Measurements from ENCODE around the gene CHAC1. TPM values are rescaled to one million over a fixed set of nuclear protein-coding genes. Genes with fewer than 3 reads are reported as not detected.
A peak's percentile ranks its signal among the peaks of the same experiment; 100 is the strongest.

The CHAC1 gene
- total RNA-seq, 2 experiments from 2014 or later: 0.42 to 0.47 TPM

GRCh38 chr15:40940296-40940801 lies 12.9 kb upstream of the CHAC1 start:
- POLR2A ChIA-PET: interaction anchor here (2.6 to 4.3 kb wide), 3 partner anchors 11 to 33 kb away, joined by 24 to 55 read pairs (median 49); partner anchors contain the start of genes CHAC1 and DLL4
- no peak overlapping the region for H3K4me3 ChIP-seq (ENCODE audit: low read length)
- Mint-ChIP-seq H3K4me1 (ENCODE audit: low read depth) (peaks cover 31% of the 10 kb centered on the region), H3K27ac (peak overlapping the region; percentile 69), H3K36me3 (ENCODE audit: low read depth) (no peaks in the 10 kb centered on the region), H3K4me3 (peak overlapping the region; percentile 52), H3K9me3 (no peaks in the 10 kb centered on the region), H3K27me3 (no peaks in the 10 kb centered on the region)
- TF ChIP-seq CTCF (IDR thresholded peaks at IDR 0.05): no peak
- no peaks in the 10 kb centered on the region for H3K36me3 ChIP-seq (ENCODE audit: insufficient read depth, low read length)
- peak in 3 of 14 experiments; percentile 22 to 52 (median 42) for DNase-seq
- H3K27me3 ChIP-seq (ENCODE audit: control insufficient read depth in 1 of 2, insufficient read depth in 2 of 2, low read length in 2 of 2): no peaks in the 10 kb centered on the region
- H3K27ac ChIP-seq (ENCODE audit: low read depth in 1 of 2, low read length in 2 of 2): peak overlapping the region; percentile 5 to 18
- no peaks in the 10 kb centered on the region for H3K9me3 ChIP-seq (ENCODE audit: control insufficient read depth in 1 of 2, insufficient read depth in 1 of 2, low read length in 2 of 2)
- peaks cover 38% of the 10 kb centered on the region for H3K4me1 ChIP-seq (ENCODE audit: insufficient read depth, low read length)
- peak; percentile 9 for ATAC-seq (ENCODE audit: poor library complexity)
- intact Hi-C loops (cut with DNase I, micrococcal nuclease): loop anchor here in 1 of 2 experiments (2.0 kb wide), 1 partner anchor 36 kb away; no protein-coding TSS in a partner anchor
- CTCF ChIA-PET: interaction anchor here (1.2 to 4.4 kb wide), 3 partner anchors 11 to 36 kb away, joined by 4 to 43 read pairs (median 37); partner anchors contain the start of genes CHAC1 and DLL4

- intact Hi-C loops (cut with DNase I, micrococcal nuclease): loop anchor here in 1 of 2 experiments (2.0 kb wide), 1 partner anchor 36 kb away; no protein-coding TSS in a partner anchor
- H3K4me1 Mint-ChIP-seq (ENCODE audit: low read depth): peaks cover 31% of the 10 kb centered on the region
- peak overlapping the region; percentile 52 for H3K4me3 Mint-ChIP-seq
- H3K27me3 Mint-ChIP-seq: no peaks in the 10 kb centered on the region
- H3K9me3 Mint-ChIP-seq: no peaks in the 10 kb centered on the region
- no peaks in the 10 kb centered on the region for H3K27me3 ChIP-seq (ENCODE audit: control insufficient read depth in 1 of 2, insufficient read depth in 2 of 2, low read length in 2 of 2)
- peak overlapping the region; percentile 80 for H3K4me3 ChIP-seq (ENCODE audit: low read length)
- ChIA-PET CTCF (interaction anchor here (0.7 to 4.4 kb wide), 9 partner anchors 12 to 173 kb away, joined by 3 to 43 read pairs (median 5); partner anchors contain the start of genes CHAC1, DLL4 and VPS18), POLR2A (interaction anchor here (1.0 to 4.3 kb wide), 8 partner anchors 11 to 175 kb away, joined by 3 to 55 read pairs (median 9); partner anchors contain the start of genes CHAC1, DLL4, INO80 and VPS18)
- H3K9me3 ChIP-seq (ENCODE audit: control insufficient read depth in 1 of 2, insufficient read depth in 1 of 2, low read length in 2 of 2): no peaks in the 10 kb centered on the region
- peaks cover 38% of the 10 kb centered on the region for H3K4me1 ChIP-seq (ENCODE audit: insufficient read depth, low read length)
- TF ChIP-seq CTCF (IDR thresholded peaks at IDR 0.05): no peak
- ATAC-seq (ENCODE audit: poor library complexity): no peak
- H3K36me3 Mint-ChIP-seq (ENCODE audit: low read depth): no peaks in the 10 kb centered on the region
- H3K36me3 ChIP-seq (ENCODE audit: insufficient read depth, low read length): no peaks in the 10 kb centered on the region
- DNase-seq: peak in 1 of 14 experiments; percentile 21
- H3K27ac ChIP-seq (ENCODE audit: low read depth in 1 of 2, low read length in 2 of 2): peak overlapping the region in 1 of 2 donors; percentile 58
- H3K27ac Mint-ChIP-seq: peak overlapping the region; percentile 69
Measured at GRCh38 chr15:40941068-40941527, 12.2 kb upstream of the CHAC1 start.

- ATAC-seq (ENCODE audit: poor library complexity) (peak; percentile 62), DNase-seq (peak; percentile 24 to 85 (median 62))
- Histone ChIP-seq H3K4me3 (ENCODE audit: low read length) (peak overlapping the region; percentile 80), H3K4me1 (ENCODE audit: insufficient read depth, low read length) (peaks cover 38% of the 10 kb centered on the region), H3K9me3 (ENCODE audit: control insufficient read depth in 1 of 2, insufficient read depth in 1 of 2, low read length in 2 of 2) (no peaks in the 10 kb centered on the region), H3K36me3 (ENCODE audit: insufficient read depth, low read length) (no peaks in the 10 kb centered on the region), H3K27me3 (ENCODE audit: control insufficient read depth in 1 of 2, insufficient read depth in 2 of 2, low read length in 2 of 2) (no peaks in the 10 kb centered on the region), H3K27ac (ENCODE audit: low read depth in 1 of 2, low read length in 2 of 2) (peak overlapping the region; percentile 51 to 58)
- no peaks in the 10 kb centered on the region for H3K9me3 Mint-ChIP-seq
- ChIA-PET CTCF (interaction anchor here (0.7 to 4.4 kb wide), 12 partner anchors 11 to 289 kb away, joined by 3 to 43 read pairs (median 4); partner anchors contain the start of genes CHAC1, CHP1, DLL4 and VPS18), POLR2A (interaction anchor here (1.0 to 4.3 kb wide), 10 partner anchors 11 to 290 kb away, joined by 3 to 55 read pairs (median 6); partner anchors contain the start of genes CHAC1, CHP1, DLL4 and INO80)
- peak overlapping the region; percentile 69 for H3K27ac Mint-ChIP-seq
- H3K36me3 Mint-ChIP-seq (ENCODE audit: low read depth): no peaks in the 10 kb centered on the region
- peak overlapping the region; percentile 79 for H3K4me3 Mint-ChIP-seq
- no peak for TF ChIP-seq CTCF (IDR thresholded peaks at IDR 0.05)
- intact Hi-C loops (cut with DNase I, micrococcal nuclease): loop anchor here (1.0 to 2.0 kb wide), 3 partner anchors 12 to 37 kb away; partner anchors contain the start of genes CHAC1 (in 2 of the 2) and DLL4 (in 1 of the 2)
- peaks cover 31% of the 10 kb centered on the region for H3K4me1 Mint-ChIP-seq (ENCODE audit: low read depth)
- H3K27me3 Mint-ChIP-seq: no peaks in the 10 kb centered on the region
Measured at GRCh38 chr15:40941528-40942336, 11.5 kb upstream of the CHAC1 start.

All from CD4-positive, alpha-beta T cell (primary cell).